Measurements from ENCODE around the gene LHFPL2. TPM values are rescaled to one million over a fixed set of nuclear protein-coding genes. Genes with fewer than 3 reads are reported as not detected.

The LHFPL2 gene
- total RNA-seq, 1 experiment from 2014 or later: 17.9 TPM

GRCh38 chr5:78591972-78592700, 56.4 kb downstream of the LHFPL2 start (continued):
- TF ChIP-seq ATF3 (IDR thresholded peaks at IDR 0.05): no peak
- TF ChIP-seq CEBPB (IDR thresholded peaks at IDR 0.05; ENCODE audit: low read depth): no peak
- no peak for TF ChIP-seq MAX (IDR thresholded peaks at IDR 0.05)

- Histone ChIP-seq H3K36me3 (ENCODE audit: control insufficient read depth in 1 of 2, insufficient read depth in 2 of 2, low read length in 2 of 2) (no peaks in the 10 kb centered on the region), H3K9me2 (ENCODE audit: insufficient read depth) (no peaks in the 10 kb centered on the region), H3K4me3 (replicated peaks in 1 of 2; ENCODE audit: low read depth in 1 of 2, low read length in 2 of 2) (no peak overlapping the region), H3K9ac (ENCODE audit: low read length) (peak overlapping the region; percentile 15), H3K4me1 (ENCODE audit: control insufficient read depth in 1 of 2, insufficient read depth in 2 of 2, low read length in 2 of 2) (peaks cover 43 to 75% of the 10 kb centered on the region in 2 experiments), H3K27me3 (ENCODE audit: insufficient read depth, low read length) (no peaks in the 10 kb centered on the region), H3K9me3 (ENCODE audit: control insufficient read depth in 1 of 2, insufficient read depth in 1 of 2, low read depth in 1 of 2, low read length in 2 of 2) (no peaks in the 10 kb centered on the region), H3K4me2 (ENCODE audit: low read length) (peak overlapping the region; percentile 56), H4K20me1 (ENCODE audit: insufficient read depth) (no peaks in the 10 kb centered on the region), H3K27ac (ENCODE audit: low read depth, low read length) (peak overlapping the region; percentile 11; the same call in 1 of the 2 replicates), H3K79me2 (ENCODE audit: insufficient read depth, low read length) (peaks cover 14% of the 10 kb centered on the region; the same call in 1 of the 2 replicates), H2AFZ (ENCODE audit: low read depth, low read length, poor library complexity, severe bottlenecking) (no peak overlapping the region)
- no TSS peak for BruUV-seq (replicated peaks)
- RAD21 ChIA-PET (ENCODE audit: low non-redundant PET in 1 of 2, low total read pairs in 2 of 2, uncharacterized antibody in 2 of 2, unreplicated experiment in 2 of 2): no interaction called here
- peak; percentile 36 for DNase-seq (ENCODE audit: low read depth, low spot score)
- CTCF ChIA-PET: no interaction called here
- TF ChIP-seq JUND (IDR thresholded peaks at IDR 0.05): peak; percentile 67
- peak; percentile 53; the same call in 1 of the 2 replicates for TF ChIP-seq SP1 (IDR thresholded peaks at IDR 0.05; ENCODE audit: low read depth)
- peak; percentile 26; the same call in 1 of the 2 replicates for TF ChIP-seq ATF3 (IDR thresholded peaks at IDR 0.05)
- peak; percentile 55; the same call in 1 of the 2 replicates for TF ChIP-seq CEBPB (IDR thresholded peaks at IDR 0.05; ENCODE audit: low read depth)
- no peak for TF ChIP-seq EZH2phosphoT487 (IDR thresholded peaks at IDR 0.05; ENCODE audit: borderline replicate concordance)
- peak; percentile 77 for TF ChIP-seq FOSL1 (IDR thresholded peaks at IDR 0.05; ENCODE audit: low read depth)
- TF ChIP-seq ZNF274 (IDR thresholded peaks at IDR 0.05; ENCODE audit: low read depth, low read length): no peak
- POLR2A ChIA-PET: no interaction called here
- intact Hi-C loops (cut with micrococcal nuclease): no loop called here
- ATAC-seq: no peak
Observed at GRCh38 chr5:78591138-78591612, 57.4 kb downstream of the LHFPL2 start.
